ENCODE results near the gene LLPH. TPM values are rescaled to one million over a fixed set of nuclear protein-coding genes. Genes with fewer than 3 reads are reported as not detected.
A peak's percentile ranks its signal among the peaks of the same experiment; 100 is the strongest.

Gene LLPH
- total and polyA plus RNA-seq, 4 donors, result 6.6 to 28.1 (median 19.2) TPM

GRCh38 chr12:66164349-66164821 is 33.8 kb upstream of the LLPH start:
- H3K27me3 ChIP-seq (ENCODE audit: control insufficient read depth, insufficient read depth, low read length), result no peaks in the 10 kb centered on the region
- H3K9me3 ChIP-seq (ENCODE audit: control insufficient read depth, insufficient read depth, low read length), result peaks cover 2% of the 10 kb centered on the region
- peaks cover 7% of the 10 kb centered on the region for H3K36me3 ChIP-seq (ENCODE audit: control insufficient read depth, insufficient read depth, low read length)
- peaks cover 4% of the 10 kb centered on the region for H3K4me1 ChIP-seq (ENCODE audit: control insufficient read depth, insufficient read depth, low read length)
- no peak overlapping the region for H3K4me3 ChIP-seq (ENCODE audit: low read depth, low read length)
- no peak for DNase-seq (ENCODE audit: low read depth in 4 of 6, low spot score in 6 of 6)
- WGBS (ENCODE audit: insufficient coverage), result 100% methylated on average over 1 of the region's 3 CpGs
- no peak overlapping the region for H3K27ac ChIP-seq (ENCODE audit: low read depth, low read length)

GRCh38 chr12:66163289-66163688 is 32.7 kb upstream of the LLPH start:
- no CpG with 5 or more reads among the region's 4 CpGs for WGBS (ENCODE audit: insufficient coverage)
- peaks cover 7% of the 10 kb centered on the region for H3K36me3 ChIP-seq (ENCODE audit: control insufficient read depth, insufficient read depth, low read length)

GRCh38 chr12:66162701-66163100 is 32.2 kb upstream of the LLPH start:
- 44% methylated on average over 1 of the region's 2 CpGs for WGBS (ENCODE audit: insufficient coverage)
- Histone ChIP-seq H3K9me3 (ENCODE audit: control insufficient read depth, insufficient read depth, low read length) (peaks cover 2% of the 10 kb centered on the region), H3K4me3 (ENCODE audit: low read depth, low read length) (no peak overlapping the region), H3K36me3 (ENCODE audit: control insufficient read depth, insufficient read depth, low read length) (peaks cover 7% of the 10 kb centered on the region), H3K4me1 (ENCODE audit: control insufficient read depth, insufficient read depth, low read length) (peaks cover under 1% of the 10 kb centered on the region), H3K27me3 (ENCODE audit: control insufficient read depth, insufficient read depth, low read length) (no peaks in the 10 kb centered on the region), H3K27ac (ENCODE audit: low read depth, low read length) (no peak overlapping the region)
- DNase-seq (ENCODE audit: low read depth in 4 of 6, low spot score in 6 of 6), result peak in 1 of 6 donors; percentile 6

More at GRCh38 chr12:66163289-66163688, 32.7 kb upstream of the LLPH start:
- Histone ChIP-seq H3K4me3 (ENCODE audit: low read depth, low read length) (no peak overlapping the region), H3K27ac (ENCODE audit: low read depth, low read length) (no peak overlapping the region), H3K9me3 (ENCODE audit: control insufficient read depth, insufficient read depth, low read length) (peaks cover 2% of the 10 kb centered on the region), H3K4me1 (ENCODE audit: control insufficient read depth, insufficient read depth, low read length) (peaks cover 4% of the 10 kb centered on the region), H3K27me3 (ENCODE audit: control insufficient read depth, insufficient read depth, low read length) (no peaks in the 10 kb centered on the region)
- no peak for DNase-seq (ENCODE audit: low read depth in 4 of 6, low spot score in 6 of 6)

- H3K4me3 ChIP-seq (ENCODE audit: low read depth, low read length), result no peak overlapping the region
- H3K9me3 ChIP-seq (ENCODE audit: control insufficient read depth, insufficient read depth, low read length), result peaks cover 2% of the 10 kb centered on the region
- H3K27me3 ChIP-seq (ENCODE audit: control insufficient read depth, insufficient read depth, low read length), result no peaks in the 10 kb centered on the region
- no peaks in the 10 kb centered on the region for H3K4me1 ChIP-seq (ENCODE audit: control insufficient read depth, insufficient read depth, low read length)
- H3K36me3 ChIP-seq (ENCODE audit: control insufficient read depth, insufficient read depth, low read length), result peaks cover 7% of the 10 kb centered on the region
- no peak for DNase-seq (ENCODE audit: low read depth in 4 of 6, low spot score in 6 of 6)
- WGBS (ENCODE audit: insufficient coverage), result 91% methylated on average over 24 of the region's 28 CpGs
- H3K27ac ChIP-seq (ENCODE audit: low read depth, low read length), result no peak overlapping the region
Observed at GRCh38 chr12:66160704-66161103, 30.2 kb upstream of the LLPH start.

- Histone ChIP-seq H3K9me3 (ENCODE audit: control insufficient read depth, insufficient read depth, low read length) (no peaks in the 10 kb centered on the region), H3K27ac (ENCODE audit: low read depth, low read length) (no peak overlapping the region), H3K36me3 (ENCODE audit: control insufficient read depth, insufficient read depth, low read length) (peaks cover 7% of the 10 kb centered on the region), H3K4me3 (ENCODE audit: low read depth, low read length) (no peak overlapping the region), H3K4me1 (ENCODE audit: control insufficient read depth, insufficient read depth, low read length) (no peaks in the 10 kb centered on the region), H3K27me3 (ENCODE audit: control insufficient read depth, insufficient read depth, low read length) (no peaks in the 10 kb centered on the region)
- no peak for DNase-seq (ENCODE audit: low read depth in 4 of 6, low spot score in 6 of 6)
Observed at GRCh38 chr12:66159123-66159522, 28.6 kb upstream of the LLPH start.

GRCh38 chr12:66156654-66157053 is 26.1 kb upstream of the LLPH start:
- no CpG with 5 or more reads among the region's 2 CpGs for WGBS (ENCODE audit: insufficient coverage)
- peaks cover 7% of the 10 kb centered on the region for H3K36me3 ChIP-seq (ENCODE audit: control insufficient read depth, insufficient read depth, low read length)

GRCh38 chr12:66154776-66155175 is 24.2 kb upstream of the LLPH start:
- Histone ChIP-seq H3K4me3 (ENCODE audit: low read depth, low read length) (no peak overlapping the region), H3K9me3 (ENCODE audit: control insufficient read depth, insufficient read depth, low read length) (no peaks in the 10 kb centered on the region), H3K4me1 (ENCODE audit: control insufficient read depth, insufficient read depth, low read length) (no peaks in the 10 kb centered on the region), H3K27ac (ENCODE audit: low read depth, low read length) (no peak overlapping the region), H3K27me3 (ENCODE audit: control insufficient read depth, insufficient read depth, low read length) (no peaks in the 10 kb centered on the region), H3K36me3 (ENCODE audit: control insufficient read depth, insufficient read depth, low read length) (peaks cover 9% of the 10 kb centered on the region)
- no peak for DNase-seq (ENCODE audit: low read depth in 4 of 6, low spot score in 6 of 6)

More at GRCh38 chr12:66156654-66157053, 26.1 kb upstream of the LLPH start:
- no peak overlapping the region for H3K27ac ChIP-seq (ENCODE audit: low read depth, low read length)
- no peaks in the 10 kb centered on the region for H3K27me3 ChIP-seq (ENCODE audit: control insufficient read depth, insufficient read depth, low read length)
- no peaks in the 10 kb centered on the region for H3K4me1 ChIP-seq (ENCODE audit: control insufficient read depth, insufficient read depth, low read length)
- no peak overlapping the region for H3K4me3 ChIP-seq (ENCODE audit: low read depth, low read length)
- DNase-seq (ENCODE audit: low read depth in 4 of 6, low spot score in 6 of 6), result no peak
- no peaks in the 10 kb centered on the region for H3K9me3 ChIP-seq (ENCODE audit: control insufficient read depth, insufficient read depth, low read length)

- Histone ChIP-seq H3K9me3 (ENCODE audit: control insufficient read depth, insufficient read depth, low read length) (no peaks in the 10 kb centered on the region), H3K4me1 (ENCODE audit: control insufficient read depth, insufficient read depth, low read length) (no peaks in the 10 kb centered on the region), H3K27me3 (ENCODE audit: control insufficient read depth, insufficient read depth, low read length) (no peaks in the 10 kb centered on the region), H3K36me3 (ENCODE audit: control insufficient read depth, insufficient read depth, low read length) (peaks cover 9% of the 10 kb centered on the region), H3K27ac (ENCODE audit: low read depth, low read length) (no peak overlapping the region), H3K4me3 (ENCODE audit: low read depth, low read length) (no peak overlapping the region)
- no peak for DNase-seq (ENCODE audit: low read depth in 4 of 6, low spot score in 6 of 6)
- WGBS (ENCODE audit: insufficient coverage), result no CpG with 5 or more reads among the region's 1 CpG
Observed at GRCh38 chr12:66152732-66153131, 22.2 kb upstream of the LLPH start.

GRCh38 chr12:66149702-66150398 is 19.3 kb upstream of the LLPH start:
- Histone ChIP-seq H3K36me3 (ENCODE audit: control insufficient read depth, insufficient read depth, low read length) (peaks cover 9% of the 10 kb centered on the region), H3K27ac (ENCODE audit: low read depth, low read length) (no peak overlapping the region), H3K9me3 (ENCODE audit: control insufficient read depth, insufficient read depth, low read length) (no peaks in the 10 kb centered on the region), H3K4me3 (ENCODE audit: low read depth, low read length) (no peak overlapping the region), H3K27me3 (ENCODE audit: control insufficient read depth, insufficient read depth, low read length) (no peaks in the 10 kb centered on the region), H3K4me1 (ENCODE audit: control insufficient read depth, insufficient read depth, low read length) (no peaks in the 10 kb centered on the region)
- 80% methylated on average over 1 of the region's 5 CpGs for WGBS (ENCODE audit: insufficient coverage)
- no peak for DNase-seq (ENCODE audit: low read depth in 4 of 6, low spot score in 6 of 6)
